HL-60 (cell line): ENCODE data around the gene CYTH1.
"Not testable (repeated sequence)": the region's sequence is repeated elsewhere in the genome, so short reads cannot be mapped to it uniquely, and the experiment has no call there.

Source experiments
- DNase-seq, 2 experiments: peaks; one replicate each; pipeline ENCODE4 v3.0.0-alpha.2; 2010 to 2020; ENCODE audit warnings: low read depth in 1 of 2, low spot score in 1 of 2
- H3K27ac ChIP-seq: fragments of 250-450 bp; sonication (Bioruptor Pico); replicated peaks from 2 replicates; pipeline ENCODE4 v1.5.1; 2020; ENCODE audit warnings: mild to moderate bottlenecking, moderate library complexity
- H3K27me3 ChIP-seq: fragments of 250-450 bp; sonication (Bioruptor Pico); 2 replicates; pipeline ENCODE4 v1.5.1; 2021; ENCODE audit warnings: mild to moderate bottlenecking, moderate library complexity; ENCODE audit not compliant: insufficient read depth, poor library complexity, severe bottlenecking
- H3K4me3 ChIP-seq: replicated peaks from 2 replicates; pipeline ENCODE4 v1.5.1; 2011; ENCODE audit warnings: mild to moderate bottlenecking, control low read depth, low read length; ENCODE audit not compliant: insufficient read depth
- GABPA ChIP-seq: IDR thresholded peaks from 2 replicates; pipeline ENCODE4 v1.6.1; 2012; ENCODE audit warnings: low read depth
- POLR2AphosphoS5 ChIP-seq: IDR thresholded peaks from 2 replicates; pipeline ENCODE4 v1.6.1; 2012; ENCODE audit warnings: low read depth
- SPI1 ChIP-seq: IDR thresholded peaks from 2 replicates; pipeline ENCODE4 v1.6.1; 2012; ENCODE audit warnings: low read depth, mild to moderate bottlenecking, borderline replicate concordance
- TF ChIP-seq, protein P1 (sequence below): IDR thresholded peaks from 2 replicates; pipeline ENCODE4 v1.6.1; 2012; ENCODE audit warnings: low read depth; ENCODE audit not compliant: insufficient replicate concordance
- TF ChIP-seq, protein P2 (sequence below): IDR thresholded peaks from one replicate; pipeline ENCODE4 v1.5.1; 2011; ENCODE audit warnings: low read length, control low read depth, inconsistent platforms; ENCODE audit not compliant: insufficient read depth

The CYTH1 gene

DNA sequence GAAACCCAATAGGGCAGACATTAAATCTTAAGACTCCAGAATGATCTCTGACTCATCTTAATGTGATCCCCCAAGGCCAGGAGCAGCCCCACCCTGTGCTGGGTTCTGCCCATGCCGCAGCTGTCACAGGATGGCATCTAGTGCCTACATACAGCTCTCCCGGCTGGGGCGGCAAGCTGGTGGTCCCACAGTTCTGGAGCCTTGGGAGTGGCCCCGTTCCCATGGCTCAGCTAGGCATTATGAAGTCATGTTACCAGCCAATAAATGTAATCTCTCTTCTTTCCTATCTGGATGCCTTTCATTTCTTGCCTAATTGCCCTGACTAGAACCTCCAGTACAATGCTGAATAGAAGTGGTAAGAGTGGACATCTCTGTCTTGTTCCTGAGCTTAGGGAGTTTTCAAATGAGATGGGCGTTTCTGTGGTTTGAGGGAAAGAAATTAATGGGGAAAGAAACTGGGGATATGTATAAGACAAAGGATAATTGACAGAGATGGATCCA lies 109.2 kb downstream of the CYTH1 start:
- TF ChIP-seq, protein P1, sequence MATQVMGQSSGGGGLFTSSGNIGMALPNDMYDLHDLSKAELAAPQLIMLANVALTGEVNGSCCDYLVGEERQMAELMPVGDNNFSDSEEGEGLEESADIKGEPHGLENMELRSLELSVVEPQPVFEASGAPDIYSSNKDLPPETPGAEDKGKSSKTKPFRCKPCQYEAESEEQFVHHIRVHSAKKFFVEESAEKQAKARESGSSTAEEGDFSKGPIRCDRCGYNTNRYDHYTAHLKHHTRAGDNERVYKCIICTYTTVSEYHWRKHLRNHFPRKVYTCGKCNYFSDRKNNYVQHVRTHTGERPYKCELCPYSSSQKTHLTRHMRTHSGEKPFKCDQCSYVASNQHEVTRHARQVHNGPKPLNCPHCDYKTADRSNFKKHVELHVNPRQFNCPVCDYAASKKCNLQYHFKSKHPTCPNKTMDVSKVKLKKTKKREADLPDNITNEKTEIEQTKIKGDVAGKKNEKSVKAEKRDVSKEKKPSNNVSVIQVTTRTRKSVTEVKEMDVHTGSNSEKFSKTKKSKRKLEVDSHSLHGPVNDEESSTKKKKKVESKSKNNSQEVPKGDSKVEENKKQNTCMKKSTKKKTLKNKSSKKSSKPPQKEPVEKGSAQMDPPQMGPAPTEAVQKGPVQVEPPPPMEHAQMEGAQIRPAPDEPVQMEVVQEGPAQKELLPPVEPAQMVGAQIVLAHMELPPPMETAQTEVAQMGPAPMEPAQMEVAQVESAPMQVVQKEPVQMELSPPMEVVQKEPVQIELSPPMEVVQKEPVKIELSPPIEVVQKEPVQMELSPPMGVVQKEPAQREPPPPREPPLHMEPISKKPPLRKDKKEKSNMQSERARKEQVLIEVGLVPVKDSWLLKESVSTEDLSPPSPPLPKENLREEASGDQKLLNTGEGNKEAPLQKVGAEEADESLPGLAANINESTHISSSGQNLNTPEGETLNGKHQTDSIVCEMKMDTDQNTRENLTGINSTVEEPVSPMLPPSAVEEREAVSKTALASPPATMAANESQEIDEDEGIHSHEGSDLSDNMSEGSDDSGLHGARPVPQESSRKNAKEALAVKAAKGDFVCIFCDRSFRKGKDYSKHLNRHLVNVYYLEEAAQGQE, result no peak
- TF ChIP-seq POLR2AphosphoS5 (no peak), GABPA (no peak), SPI1 (no peak)
- TF ChIP-seq, protein P2, sequence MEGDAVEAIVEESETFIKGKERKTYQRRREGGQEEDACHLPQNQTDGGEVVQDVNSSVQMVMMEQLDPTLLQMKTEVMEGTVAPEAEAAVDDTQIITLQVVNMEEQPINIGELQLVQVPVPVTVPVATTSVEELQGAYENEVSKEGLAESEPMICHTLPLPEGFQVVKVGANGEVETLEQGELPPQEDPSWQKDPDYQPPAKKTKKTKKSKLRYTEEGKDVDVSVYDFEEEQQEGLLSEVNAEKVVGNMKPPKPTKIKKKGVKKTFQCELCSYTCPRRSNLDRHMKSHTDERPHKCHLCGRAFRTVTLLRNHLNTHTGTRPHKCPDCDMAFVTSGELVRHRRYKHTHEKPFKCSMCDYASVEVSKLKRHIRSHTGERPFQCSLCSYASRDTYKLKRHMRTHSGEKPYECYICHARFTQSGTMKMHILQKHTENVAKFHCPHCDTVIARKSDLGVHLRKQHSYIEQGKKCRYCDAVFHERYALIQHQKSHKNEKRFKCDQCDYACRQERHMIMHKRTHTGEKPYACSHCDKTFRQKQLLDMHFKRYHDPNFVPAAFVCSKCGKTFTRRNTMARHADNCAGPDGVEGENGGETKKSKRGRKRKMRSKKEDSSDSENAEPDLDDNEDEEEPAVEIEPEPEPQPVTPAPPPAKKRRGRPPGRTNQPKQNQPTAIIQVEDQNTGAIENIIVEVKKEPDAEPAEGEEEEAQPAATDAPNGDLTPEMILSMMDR, result no peak
- DNase-seq, result no peak
- H3K27ac ChIP-seq, result no peak overlapping the region

DNA sequence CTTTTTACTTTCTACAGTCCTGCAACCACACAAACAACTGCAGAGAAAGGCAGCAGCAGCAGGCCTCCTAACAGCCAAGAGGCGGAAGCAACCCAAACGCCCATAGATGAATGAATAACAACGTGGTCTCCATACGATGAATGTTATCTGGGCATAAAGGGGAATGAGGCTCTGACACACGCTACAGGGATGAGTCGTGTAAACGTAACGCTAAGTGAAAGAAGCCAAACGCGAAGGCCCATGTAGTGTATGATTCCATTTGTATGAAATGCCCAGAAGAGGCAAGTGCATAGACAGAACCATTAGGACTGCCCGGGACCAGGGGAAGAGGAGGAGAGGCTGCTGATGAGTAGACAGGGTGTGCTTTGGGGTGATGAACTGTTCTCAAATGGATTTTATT lies 110.1 kb downstream of the CYTH1 start:
- Histone ChIP-seq H3K27ac (no peak overlapping the region), H3K27me3 (no peaks in the 10 kb centered on the region), H3K4me3 (no peak overlapping the region)
- DNase-seq, result no peak
- TF ChIP-seq, protein P2, result no peak
- no peak for TF ChIP-seq SPI1
- TF ChIP-seq, protein P1, result no peak
- no peak for TF ChIP-seq GABPA
- TF ChIP-seq POLR2AphosphoS5, result no peak

More for the DNA sequence above, 109.2 kb downstream of the CYTH1 start:
- H3K27me3 ChIP-seq, result no peaks in the 10 kb centered on the region
- H3K4me3 ChIP-seq, result no peak overlapping the region

DNA sequence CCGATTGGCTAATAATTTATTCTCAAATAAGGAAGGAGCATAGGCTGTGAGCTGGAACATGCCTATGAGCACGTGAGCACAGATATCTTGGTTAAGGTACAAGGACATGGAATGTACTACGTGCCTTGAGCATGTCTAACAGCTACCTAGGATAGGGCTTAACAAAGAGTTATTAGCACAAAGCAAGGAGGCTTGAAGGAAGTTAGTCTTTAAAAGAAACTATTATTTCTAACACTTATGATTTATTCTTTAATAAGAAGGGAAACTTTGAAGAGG lies 110.4 kb downstream of the CYTH1 start:
- not testable (repeated sequence) for H3K27me3 ChIP-seq, DNase-seq, H3K4me3 ChIP-seq, H3K27ac ChIP-seq

DNA sequence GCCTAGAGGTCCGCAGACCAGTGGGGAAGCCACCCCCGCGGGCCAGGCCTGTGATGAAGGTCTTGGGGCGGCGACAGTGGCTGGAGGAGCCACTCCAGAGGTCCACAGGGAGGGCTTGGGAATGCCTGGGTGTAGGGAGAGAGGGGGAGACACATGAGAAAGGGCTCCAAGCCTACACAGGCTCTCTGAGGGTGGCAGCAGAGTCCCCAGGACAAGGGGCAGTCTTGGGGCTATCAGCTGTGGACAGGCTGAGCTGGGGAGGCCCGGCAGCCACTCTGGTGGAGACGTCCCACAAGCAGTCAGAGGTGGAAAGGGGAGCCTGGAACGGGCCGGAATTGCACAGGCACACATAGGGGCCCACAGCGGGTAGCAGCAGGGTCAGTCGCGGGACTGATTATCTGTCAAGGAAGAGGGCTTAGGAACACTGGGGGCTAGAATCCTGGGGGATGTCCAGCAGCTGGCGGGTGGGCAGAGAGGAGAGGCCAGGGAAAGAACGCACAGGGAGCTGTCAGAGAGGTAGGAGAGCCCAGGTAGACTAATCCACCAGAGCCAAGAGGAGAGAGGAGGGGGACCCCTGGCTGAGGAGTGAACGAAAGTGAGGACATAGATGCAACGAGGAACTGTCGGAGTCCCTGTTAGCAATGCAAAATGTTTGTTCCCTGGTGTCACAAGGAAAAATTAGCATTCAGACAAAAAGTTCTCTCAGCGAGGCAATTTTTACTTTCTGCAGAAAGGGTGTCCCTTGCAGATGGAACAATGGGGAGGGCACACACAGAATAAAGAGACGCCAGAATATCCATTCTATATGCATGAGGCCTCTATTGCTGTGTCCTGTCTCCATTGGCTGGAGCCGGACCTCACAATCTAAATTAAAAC lies 111.0 kb downstream of the CYTH1 start:
- Histone ChIP-seq H3K27me3 (no peaks in the 10 kb centered on the region), H3K27ac (no peak overlapping the region), H3K4me3 (no peak overlapping the region)
- TF ChIP-seq, protein P1, result no peak
- TF ChIP-seq, protein P2, result no peak
- TF ChIP-seq SPI1 (no peak), GABPA (no peak), POLR2AphosphoS5 (no peak)
- no peak for DNase-seq
